Fibroblast of skin of left biceps (primary cell): ENCODE results near the gene RSPO4.

Source experiments
- DNase-seq, 2 experiments: peaks; one replicate each; pipeline ENCODE4 v3.0.0-alpha.2; 2013; ENCODE audit warnings: low read depth in 2 of 2

RSPO4 gene

DNA sequence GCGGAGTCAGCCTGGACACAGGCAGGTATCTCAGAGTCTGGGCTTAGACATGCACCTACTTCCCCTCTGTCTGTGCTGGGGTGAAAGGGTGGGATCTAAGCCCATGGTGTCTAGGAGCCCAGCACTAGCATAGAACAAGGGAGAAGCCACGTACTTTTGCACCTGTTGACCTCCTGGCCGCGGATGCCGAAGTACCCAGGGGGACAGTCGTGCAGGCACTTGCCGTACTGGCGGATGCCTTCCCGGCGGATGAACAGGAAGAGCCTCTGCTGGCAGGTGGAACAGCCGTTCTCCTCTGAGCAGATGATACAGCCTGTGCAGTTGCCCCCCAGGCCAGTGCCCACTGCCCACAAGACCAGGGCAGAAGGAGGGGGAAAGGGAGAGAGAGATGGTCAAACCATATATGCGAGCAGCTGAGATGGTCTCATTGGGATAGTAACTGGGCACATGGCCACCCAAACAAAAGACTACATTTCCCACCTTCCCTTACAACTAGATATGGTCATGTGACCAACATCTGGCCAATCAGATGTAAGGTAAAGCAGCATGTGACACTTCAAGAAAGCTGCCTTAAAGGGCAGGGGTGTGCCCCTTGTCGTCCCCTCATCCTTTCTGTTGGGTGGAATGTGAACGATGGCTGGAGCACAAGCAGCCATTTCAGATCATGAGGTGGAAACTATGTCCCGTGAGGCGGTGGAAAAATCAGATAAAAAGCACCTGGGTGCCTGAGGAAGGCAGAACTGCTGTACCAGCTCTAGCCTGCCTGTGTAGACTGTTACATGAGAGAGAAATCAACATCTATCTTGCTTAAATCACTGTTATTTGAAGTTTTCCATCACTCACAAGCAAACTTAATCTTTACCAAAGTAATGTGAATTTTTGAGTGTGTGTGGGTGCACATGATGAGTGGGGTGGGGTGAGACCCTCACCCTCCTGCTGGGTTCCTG lies 34.0 kb downstream of the RSPO4 start:
- DNase-seq = no peak

DNA sequence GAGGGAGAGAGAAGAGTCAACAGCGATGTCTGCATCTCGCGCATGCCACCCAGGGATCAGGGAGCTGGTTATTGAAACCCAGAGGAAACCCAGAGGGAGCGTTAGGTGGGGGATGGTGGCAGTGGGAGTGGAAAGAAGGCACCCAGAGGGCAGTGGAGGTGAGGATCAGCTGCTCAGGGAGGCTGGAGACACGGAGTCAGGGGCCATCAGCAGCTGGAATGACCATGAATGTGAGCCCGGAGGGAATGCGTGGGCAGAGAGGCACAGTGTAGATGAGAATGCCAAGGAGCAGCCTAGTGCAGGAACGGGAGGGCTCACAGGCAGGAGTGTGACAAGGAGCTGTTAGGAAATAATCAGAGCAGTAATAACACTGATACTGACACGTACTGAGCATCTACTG lies 36.2 kb downstream of the RSPO4 start:
- DNase-seq = no peak

DNA sequence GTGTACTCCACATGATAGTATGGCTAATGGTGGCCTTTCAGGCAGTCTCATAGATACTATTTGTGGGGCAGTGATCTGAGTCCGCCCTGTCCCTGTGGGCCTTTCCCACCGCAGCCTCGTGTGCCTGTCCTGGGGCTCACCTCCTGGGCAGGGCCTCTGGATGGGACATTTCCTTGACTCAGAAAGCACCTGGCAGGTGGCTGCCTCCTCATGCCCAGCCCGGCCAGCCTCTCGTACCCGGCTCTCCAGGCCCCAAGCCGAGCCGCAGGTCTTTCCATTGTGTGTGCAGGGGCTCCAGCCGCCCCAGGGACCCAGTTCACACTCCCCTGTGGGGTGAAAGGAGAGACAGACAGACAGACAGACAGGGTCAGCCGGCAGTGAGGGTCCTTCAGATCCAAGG lies 38.3 kb downstream of the RSPO4 start:
- no peak for DNase-seq

DNA sequence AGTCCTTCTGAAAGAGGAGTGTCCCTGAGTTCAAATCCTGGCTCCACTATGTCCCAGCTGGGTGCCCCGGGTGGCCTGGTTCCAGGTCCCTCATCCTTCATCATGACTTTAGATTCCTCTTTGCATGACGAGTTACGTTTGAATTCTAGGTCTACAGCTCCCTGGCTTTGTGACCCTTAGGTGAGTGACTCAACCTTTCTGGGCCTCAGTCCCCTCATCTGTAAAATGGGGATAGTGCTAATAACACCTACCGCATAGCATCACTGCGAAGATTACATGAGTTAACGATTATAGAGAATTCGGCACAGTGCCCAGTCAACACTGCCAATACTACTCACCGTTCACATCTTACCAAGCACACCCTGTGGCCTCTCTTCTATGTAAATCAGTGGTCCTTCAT lies 39.4 kb downstream of the RSPO4 start:
- no peak for DNase-seq

DNA sequence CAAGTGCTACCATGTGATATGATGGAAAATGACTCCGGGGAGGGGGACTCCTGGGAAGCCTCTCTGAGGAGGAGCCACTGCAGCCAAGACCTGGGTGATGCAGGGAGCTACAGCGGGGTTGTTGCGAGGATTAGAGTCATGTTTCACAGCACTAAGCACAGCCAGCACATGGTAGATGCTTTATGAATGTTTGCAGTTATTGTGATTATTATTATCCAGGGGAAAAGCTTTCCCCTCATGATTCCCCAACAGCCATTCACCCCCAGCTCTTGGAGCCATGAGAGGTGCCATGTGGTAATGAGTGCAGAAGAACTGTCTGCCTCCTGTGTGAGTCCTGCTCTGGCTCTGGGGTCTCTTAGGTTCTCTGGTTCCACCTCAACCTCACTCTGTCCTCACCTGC lies 39.9 kb downstream of the RSPO4 start:
- no peak for DNase-seq

DNA sequence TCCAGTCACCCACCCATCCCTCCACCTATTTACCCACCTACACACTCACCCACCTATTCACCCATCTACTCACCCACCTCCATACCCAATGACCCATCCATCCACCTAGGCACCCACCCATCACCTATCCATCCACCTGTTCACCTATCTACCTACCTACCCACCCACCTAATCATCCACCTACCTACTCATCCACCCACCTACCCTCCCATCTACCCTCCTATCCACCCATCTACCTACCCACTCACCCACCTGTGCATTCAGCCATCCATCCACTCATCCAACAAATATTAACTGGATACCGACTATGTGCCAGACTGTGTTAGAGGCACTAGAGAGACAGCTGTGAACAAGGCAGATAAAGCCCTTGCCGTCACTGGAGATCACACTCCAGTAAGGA lies 40.3 kb downstream of the RSPO4 start:
- DNase-seq = no peak

DNA sequence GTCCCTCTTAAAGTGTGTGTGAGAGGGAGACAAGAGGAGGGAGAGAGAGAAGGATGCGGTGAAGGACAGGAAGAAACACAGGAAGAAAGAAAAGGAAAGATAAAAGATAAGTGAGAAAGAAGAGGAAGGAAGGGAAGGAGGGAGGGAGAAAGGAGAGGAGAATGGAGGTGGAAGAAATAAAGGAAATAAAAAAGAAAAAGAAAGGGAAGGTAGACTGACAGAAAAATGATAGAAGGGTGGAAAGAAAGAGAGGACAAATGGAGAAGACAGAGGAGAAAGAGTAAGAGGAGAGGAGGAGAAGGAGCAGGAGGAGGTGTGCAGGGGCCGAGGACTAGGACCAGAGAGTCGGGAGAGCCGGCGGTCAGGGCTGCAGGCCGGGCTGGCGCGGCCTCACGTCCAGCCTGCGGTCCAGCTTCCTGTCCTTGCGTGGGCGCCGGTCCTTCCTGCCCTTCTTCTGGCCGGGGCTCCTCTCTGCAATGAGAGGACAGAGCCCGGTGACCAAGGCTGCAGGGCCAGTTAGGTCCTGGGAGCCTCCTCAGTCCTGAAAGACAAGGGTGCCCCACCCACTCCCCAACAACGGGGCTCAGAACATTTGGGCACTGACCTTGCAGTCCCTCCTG lies 42.0 kb downstream of the RSPO4 start:
- no peak for DNase-seq

DNA sequence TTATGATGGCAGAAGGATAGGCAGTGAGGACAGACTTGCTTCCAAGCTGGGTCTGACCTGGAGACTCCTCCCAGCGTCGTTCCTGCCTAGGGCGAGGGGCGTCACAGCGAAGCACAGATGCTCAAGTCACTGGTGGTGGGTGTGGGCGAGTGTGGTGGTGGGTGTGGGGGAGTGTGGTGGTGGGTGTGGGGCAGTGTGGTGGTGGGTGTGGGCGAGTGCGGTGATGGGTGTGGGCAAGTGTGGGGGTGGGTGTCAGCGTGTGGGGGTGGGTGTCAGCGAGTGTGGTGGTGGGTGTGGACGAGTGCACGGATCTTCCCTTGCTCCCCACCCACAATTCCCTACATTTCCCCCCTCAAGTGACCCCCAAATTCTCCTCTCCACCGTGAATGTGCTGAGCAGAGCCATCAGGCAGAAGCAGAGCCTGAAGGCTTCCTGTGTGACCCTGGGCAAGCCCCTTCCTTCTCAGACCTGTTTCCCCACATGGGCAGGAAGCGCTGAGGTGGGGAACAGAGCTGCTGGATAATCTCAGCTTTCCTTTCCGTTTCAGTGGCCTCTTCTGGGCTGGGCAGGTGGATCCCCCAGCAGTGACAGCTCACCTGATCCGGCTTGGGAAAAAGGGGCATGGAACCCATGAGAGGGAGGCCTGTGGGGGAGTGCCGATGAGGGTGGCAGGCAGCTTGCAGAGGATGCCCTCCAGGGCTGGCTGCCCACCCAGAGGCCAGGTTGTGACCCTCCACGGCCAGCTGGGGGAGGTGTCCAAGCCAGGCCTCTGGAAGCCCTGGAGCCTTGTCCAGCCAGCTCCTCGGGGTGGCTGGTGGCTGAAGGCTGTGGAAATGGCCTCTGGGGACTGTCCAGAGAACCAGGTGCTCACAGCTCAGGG lies 42.9 kb downstream of the RSPO4 start:
- DNase-seq = no peak

DNA sequence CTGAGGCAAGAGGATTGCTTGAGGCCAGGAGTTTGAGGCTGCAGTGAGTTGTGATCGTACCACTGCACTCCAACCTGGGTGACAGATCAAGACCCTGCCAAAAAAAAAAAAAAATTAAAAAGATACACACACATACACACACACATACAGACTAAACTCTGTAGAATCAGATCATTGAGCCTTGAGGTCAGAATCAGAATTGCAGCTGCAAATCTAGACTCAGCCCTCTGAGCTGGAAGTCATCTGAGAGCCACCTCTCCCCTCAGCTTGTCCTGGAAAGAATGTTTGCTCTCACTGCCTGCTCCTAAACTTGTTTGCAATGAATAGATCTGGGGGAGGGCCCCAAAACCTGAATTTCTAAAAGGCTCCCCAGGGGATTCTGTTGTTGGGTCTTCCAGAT lies 44.6 kb downstream of the RSPO4 start:
- no peak for DNase-seq

DNA sequence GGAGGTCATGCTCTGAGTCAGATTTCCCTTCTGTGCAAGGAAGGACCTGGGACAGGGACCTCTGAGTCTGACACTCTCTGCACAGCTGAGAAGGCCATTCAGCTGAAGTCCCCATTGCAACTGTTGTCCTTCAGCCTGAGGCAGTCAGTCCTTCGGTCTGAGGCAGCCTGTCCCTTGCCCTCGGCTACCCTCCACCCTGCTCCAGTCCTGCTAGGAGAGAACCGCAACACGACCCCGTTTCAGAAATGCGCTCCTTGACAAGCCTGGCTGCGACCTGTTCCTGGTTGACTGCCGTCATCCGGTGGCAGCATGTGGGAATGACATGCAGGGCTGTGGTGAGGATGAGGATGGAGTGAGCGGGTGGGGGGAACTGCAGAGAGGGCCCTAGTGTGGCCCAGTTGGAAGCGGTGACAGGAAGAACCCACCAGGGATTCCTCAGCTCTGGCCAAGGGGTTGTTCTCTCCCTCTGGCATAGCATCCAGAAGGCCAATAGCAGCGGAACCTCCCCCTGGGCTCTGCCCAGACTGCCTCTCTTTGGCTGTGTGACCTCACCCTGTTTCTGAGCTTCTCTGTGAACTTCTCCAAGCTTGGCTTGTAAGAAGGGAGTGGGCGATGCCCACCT lies 45.7 kb downstream of the RSPO4 start:
- peak in 1 of 2 experiments; percentile 9 for DNase-seq

DNA sequence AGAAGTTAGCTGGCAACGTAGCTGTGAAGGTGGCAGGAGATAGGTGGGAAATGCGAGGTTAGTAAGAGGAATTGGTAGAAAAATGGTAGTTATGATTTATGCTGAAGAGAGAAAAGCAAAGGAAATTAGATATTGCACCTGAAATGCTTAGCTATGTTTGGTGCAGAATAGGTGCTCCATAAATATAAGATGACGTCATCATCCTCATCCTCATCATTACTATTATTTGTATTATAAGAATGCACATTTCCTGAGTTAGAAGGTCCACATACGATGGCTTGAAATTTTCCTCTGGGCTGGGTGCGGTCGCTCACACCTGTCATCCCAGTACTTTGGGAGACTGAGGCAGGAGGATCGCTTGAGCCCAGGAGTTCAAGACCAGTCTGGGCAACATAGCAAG lies 46.5 kb downstream of the RSPO4 start:
- no peak for DNase-seq

DNA sequence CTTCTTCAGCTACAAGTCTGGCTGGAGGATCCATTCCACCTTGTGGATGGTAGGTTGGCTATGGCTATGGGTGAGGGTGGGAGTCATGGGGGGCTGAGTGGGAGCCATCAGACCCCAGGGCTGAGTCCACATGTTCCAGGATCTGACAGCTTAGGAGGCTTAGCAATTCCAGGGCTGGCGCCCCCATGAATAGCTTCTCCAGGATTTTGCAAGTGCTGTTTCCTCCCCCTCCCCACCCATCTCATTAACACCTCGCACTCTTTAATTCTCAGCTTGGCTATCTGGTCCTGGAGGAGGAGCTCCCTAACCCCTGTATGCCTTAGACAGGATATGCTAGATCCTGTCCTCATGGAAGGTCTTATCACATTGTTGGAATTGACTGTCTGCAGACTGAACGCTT lies 47.0 kb downstream of the RSPO4 start:
- no peak for DNase-seq

DNA sequence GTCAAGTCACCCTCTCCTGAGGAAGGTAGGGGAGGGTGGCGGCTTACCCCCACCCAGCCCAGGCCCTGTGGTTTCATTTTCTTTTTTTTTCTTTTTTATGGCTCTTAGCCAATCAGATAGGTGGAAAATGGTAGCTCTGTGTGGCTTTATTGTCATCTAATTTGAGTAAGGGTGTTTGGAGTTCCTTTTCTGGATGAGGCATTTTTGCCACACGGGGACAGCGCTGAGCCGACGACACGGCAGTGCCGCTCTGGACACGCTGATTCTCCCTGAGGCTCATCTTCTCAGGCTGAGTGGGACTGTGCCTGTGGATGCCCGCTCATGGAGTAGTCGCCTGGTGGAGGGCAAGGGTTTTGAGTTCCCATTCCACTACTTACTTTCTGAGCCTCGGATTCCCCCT lies 48.4 kb downstream of the RSPO4 start:
- no peak for DNase-seq

DNA sequence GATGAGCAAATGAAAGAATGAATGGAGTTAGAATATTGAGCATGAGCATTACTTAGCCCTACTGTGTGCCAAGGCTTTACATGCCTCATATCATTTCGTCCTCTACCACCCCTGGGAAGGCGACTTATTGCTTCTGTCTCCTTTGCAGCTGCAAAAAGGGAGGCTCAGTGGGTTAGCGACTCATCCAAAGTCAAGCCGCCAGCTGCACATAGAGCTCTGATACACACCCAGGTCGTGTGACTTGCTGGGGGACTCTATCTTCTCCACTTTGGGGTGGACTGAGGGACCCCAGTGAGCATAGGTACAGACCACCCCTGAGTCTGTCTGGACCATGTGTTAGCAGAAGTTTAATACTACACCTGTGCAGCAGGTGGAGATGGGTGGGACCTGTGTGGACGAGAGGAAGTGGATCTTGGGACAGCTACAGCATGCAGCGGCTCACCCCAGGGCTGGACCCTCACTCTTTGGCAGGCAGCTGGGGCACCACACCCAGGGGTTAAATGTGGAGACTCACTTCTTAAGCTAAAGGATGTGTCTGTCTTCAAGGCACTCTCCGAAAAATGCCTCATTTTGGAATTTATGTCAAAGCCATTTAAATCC lies 49.8 kb downstream of the RSPO4 start:
- no peak for DNase-seq

DNA sequence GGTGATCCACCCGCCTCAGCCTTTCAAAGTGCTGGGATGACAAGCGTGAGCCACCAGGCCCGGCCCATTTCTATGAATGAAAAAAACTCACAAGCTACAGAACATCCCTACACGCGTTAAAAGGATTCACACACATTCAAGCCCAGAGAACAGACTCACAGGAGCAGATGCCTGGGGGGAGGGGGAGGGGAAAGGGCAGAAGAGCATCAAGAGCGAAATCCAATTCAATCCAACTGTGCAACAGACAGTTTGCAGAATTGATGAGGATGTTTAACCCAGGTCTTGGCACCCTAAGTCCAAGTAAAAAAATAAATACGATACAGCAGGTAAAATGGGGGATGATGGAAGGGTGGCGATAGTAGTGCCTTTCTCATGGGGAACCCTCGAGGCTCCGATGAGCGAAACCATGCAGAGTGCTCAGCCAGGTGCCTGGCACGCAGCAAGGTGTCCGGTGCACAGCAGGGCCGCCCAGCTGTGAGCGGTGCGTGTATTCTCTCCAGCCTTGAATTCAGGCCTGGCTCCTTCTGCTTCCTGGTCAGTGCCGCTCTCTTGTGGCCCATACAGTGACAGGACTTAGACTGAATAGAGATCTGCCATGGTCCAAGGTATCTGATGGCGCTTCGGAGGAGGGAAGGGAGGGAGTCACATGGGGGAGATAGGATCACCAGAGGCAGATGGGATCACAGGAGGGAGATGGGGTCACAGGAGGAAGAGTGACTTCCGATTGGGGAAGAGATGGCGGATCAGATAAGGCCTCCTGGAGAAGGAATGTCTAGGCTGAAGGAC lies 50.5 kb downstream of the RSPO4 start:
- DNase-seq = no peak

DNA sequence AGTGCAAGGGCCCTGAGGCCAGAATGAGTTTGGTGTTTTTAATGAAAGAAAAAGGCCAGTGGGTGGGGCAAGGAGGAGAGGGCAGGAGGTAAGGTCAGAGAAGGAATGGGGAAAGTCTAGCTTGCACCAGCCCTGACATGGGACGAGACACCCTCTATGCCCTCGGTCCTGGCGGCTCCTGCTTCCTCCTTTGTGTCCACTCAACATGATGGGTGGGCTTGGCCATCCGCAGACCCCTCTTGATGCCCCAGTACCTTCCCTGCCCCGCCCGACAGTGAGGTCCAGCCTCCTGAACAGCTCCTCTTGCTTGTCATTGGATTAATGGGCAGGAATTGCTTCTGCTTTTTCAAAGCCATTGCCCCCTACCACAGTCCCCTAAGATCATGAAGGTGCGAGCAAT lies 52.4 kb downstream of the RSPO4 start:
- no peak for DNase-seq

DNA sequence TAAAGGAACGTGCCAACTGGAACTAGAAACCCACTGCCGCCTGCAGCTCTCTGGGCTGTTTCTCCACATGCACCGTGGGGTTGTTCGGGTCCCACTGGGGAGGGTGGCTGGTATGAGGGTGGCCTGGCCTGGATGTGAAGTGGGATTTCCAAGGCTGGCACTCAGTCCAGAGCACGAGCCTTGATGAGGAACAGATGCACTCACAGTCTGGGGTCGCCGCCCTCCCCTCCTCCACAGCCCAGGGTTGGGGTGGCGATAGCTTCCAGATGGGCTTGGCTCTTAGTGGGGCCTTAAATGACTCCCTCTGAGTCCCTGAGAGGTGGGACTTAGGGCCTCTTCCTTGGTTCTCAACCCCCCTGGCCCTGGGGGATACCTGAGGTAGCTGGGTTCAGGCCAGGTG lies 55.3 kb downstream of the RSPO4 start:
- DNase-seq = no peak

DNA sequence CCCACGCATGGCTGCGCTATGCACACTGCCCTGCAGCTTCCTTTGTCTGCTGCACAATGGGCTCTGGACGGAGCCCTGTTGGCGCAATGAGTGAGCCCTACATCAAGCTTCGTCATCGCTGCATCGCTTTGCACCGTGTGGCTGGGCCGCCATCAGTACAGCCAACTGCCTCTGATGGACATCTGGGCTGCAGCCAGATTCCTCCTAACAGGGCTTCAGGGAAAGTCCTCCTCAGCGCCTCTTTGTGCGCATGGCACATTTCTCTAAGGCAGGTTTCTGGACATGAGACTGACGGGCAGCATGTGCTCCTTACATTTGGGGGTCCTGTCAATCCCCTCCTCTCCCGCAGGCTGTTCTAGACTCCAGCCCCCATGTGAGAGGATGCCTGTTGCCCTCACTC lies 56.3 kb downstream of the RSPO4 start:
- DNase-seq = no peak

DNA sequence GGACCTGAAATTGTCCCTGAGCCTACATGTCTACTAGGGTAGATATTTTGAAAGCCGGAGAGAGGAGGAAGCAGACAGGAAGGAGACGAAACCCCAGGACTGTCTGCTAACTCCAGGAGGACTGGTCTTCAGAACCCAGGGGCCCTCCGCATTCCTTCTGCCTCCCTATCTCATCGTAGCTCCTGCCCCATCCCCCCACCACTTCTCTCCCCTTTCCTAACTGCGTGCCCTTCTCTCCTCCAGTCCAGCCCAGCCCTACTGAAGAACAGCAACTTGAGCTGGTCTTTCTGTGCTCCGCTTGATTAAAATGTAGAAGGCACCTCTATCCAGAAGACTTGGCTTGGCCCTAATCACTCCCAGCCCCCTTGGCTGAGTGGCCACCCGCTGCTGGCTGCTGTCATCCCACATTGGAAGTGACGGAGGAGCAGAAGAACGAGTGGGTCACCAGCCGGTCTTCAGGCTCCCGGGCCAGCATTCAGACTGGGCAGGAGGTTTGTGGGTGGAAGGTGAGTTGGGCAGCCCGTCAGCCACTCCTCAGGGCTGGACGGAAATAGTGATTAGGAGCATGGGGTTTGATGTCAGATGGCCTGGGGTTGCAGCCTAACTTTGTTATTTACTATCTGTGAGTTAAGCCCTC lies 57.2 kb downstream of the RSPO4 start:
- DNase-seq = no peak

DNA sequence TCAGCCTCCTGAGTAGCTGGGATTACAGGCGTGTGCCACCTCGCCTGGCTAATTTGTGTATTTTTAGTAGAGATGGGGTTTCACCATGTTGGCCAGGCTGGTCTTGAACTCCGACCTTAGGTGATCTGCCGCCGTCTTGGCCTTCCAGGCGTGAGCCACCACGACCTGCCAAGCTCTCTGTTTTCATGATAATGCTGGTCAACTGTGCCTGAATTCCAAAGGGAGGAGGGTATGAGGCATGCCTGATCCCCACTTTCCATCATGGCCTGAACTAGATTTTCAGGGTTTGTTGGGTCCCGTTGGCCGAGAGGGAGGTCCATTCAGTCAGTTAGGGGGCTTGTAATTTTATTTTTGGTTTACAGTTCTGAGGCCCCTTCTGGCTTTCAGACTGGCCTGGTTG lies 58.0 kb downstream of the RSPO4 start:
- no peak for DNase-seq
